Urothelium cell line (cell line): ENCODE results near the gene PTGR3.
"Not testable (repeated sequence)": the region's sequence is repeated elsewhere in the genome, so short reads cannot be mapped to it uniquely, and the experiment has no call there.

Experiments
- DNase-seq: peaks from one replicate; pipeline ENCODE4 v3.0.0; 2011; ENCODE audit warnings: low spot score, mixed read lengths
- FAIRE-seq: peaks from 2 replicates; lab custom pipeline; 2011; peaks lifted over from hg19 to GRCh38; lab: Jason Lieb, UNC

Gene PTGR3

DNA sequence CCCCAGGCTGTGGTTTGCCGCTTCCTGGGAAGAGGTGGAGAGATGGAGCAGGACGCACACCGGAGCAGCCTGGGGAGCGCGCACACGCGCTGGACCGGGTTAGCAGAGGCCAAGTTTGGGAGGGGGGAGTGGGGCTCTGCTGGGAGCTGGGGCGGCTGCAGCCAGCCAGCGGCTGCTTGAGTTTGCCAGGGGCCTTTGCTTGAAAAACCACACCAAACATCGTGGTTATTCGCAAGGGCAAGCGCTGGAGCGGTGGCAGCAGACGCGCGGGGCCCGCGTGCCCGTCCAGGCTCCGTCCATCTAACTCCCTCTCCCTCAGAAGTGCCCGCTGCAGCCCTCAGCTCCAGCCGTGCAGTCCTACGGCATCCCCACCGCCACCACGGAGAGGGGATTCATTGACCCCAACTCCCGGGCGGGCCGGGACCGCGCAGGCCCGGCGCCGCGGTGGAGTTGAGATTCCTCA lies 4.6 kb downstream of the PTGR3 start:
- no peak for DNase-seq
- no peak for FAIRE-seq

GRCh38 chr18:75203416-75204268 lies 5.3 kb downstream of the PTGR3 start:
- DNase-seq (no peak), FAIRE-seq (no peak)

GRCh38 chr18:75202696-75203365 lies 6.1 kb downstream of the PTGR3 start:
- DNase-seq (no peak), FAIRE-seq (no peak)

DNA sequence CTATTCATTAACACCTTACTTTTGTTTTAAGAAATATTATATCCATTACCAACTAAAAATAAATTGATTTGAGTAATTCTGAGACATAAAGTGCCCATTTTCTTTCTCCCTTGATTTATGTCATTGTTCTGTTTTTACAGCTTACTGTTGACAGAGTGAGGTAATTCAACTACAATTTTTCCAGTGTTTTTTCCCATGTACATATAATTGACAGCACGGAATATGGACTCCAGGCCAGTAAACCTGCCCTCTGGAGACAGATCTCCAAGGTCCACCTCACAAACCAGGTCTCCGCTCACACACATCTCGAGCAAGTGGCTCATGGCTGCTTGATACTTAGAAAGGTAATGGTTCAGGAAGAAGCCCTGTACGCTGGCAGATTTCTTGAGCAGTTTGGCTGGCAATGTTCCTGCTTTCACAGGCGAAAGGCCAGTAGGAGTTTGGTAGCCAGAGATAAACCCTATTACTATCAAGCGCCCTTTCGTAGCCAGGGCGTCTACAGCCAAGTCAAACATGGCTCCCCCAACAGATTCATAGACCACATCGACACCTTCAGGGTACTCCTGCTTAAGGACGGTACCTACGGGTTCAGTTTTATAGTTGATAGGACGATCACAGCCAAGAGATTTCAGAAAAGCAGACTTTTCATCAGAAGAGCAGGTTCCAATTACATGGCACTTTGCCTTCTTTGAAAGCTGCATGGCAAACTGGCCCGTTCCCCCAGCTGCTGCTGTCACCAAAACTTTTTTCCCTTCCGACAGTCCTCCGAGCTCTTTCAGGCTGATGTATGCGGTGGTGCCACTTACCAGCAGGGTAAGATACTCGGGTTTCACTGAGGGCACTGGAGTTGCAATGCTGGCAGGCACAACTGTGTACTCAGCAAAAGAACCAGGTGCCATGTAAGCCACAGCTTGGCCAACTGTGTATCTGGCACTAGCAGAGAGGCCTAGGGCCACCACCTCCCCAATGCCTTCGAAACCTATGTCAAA lies 7.4 kb downstream of the PTGR3 start:
- DNase-seq (no peak), FAIRE-seq (no peak)

- no peak for FAIRE-seq
- no peak for DNase-seq
These were observed 8.2 kb downstream of the PTGR3 start for GRCh38 chr18:75200605-75201280.

DNA sequence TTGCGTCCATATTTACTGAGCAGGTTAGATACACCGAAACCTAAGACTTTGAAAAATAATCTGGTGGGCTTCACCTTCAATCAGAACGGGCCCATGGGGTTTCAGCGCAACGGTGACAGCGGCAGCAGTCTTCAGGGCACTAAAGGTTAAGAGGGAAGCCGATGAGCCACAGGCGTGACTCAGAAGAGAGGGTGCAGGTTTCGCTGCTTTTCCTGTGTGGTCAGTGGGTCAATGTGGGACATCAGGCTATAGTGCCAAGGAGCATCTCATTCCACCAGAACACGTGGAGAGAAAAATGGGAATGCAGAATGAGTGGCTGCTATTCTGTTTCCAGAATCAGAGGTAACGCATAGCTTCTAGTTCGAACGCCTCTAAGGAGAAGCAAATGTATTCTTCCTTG lies 8.9 kb downstream of the PTGR3 start:
- FAIRE-seq, result no peak

DNA sequence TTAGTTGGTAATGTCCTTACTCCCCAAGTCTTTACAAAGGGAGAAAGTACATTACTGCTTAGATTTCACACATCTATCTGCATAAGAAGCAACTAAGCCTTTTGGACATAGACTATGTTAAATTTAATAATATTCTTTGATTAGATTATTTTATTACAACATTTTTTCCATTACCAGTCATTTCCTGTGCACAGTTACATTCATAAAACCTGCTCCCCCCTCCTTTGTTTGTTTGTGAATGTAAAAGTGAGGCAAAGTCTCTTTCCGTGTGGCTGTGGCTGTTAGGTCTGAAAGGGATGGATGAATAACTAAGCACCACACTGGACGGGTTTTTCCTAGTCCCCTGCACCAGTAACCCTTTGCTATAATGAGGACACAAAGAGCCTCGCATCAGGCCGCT lies 9.6 kb downstream of the PTGR3 start:
- DNase-seq (no peak), FAIRE-seq (no peak)

More for the DNA sequence above, 8.9 kb downstream of the PTGR3 start:
- no peak for DNase-seq

DNA sequence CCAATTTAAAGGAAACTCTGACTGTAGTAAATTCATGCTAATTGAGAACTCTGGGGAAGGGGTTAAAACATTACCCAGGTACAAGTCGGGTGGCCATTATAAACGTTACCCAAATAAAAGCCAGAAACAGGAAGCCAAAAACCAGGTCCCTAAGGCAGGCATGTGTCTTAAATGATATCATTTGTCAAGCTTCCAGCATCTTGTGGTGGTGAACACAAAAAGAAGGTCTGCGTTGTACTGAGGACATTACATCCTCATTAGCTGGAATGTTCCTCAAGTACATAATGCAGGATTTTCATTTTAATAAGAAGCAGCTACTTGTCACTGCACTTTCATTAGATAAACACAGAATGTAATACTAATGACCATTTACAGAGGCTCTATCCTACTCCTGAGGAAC lies 10.9 kb downstream of the PTGR3 start:
- DNase-seq (no peak), FAIRE-seq (no peak)

DNA sequence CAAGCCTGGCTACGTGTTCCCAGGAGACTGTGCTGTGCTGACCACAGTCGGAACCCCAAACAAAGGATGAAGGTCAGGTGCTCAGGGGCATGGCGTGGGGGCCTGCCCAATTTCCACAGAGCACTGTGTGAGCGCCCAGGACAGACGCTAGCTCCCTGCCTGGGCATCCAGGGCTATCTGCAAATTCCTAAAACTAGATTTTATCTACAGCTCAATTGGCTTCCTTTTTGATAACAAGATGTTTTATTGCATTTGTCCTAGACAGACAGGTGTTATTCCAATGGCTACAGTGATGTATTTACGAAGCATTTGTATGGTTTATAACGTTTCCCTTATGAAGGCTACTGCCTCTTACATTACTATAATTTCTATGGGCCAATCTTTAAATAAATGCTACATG lies 16.0 kb downstream of the PTGR3 start:
- FAIRE-seq, result no peak
- DNase-seq, result no peak

DNA sequence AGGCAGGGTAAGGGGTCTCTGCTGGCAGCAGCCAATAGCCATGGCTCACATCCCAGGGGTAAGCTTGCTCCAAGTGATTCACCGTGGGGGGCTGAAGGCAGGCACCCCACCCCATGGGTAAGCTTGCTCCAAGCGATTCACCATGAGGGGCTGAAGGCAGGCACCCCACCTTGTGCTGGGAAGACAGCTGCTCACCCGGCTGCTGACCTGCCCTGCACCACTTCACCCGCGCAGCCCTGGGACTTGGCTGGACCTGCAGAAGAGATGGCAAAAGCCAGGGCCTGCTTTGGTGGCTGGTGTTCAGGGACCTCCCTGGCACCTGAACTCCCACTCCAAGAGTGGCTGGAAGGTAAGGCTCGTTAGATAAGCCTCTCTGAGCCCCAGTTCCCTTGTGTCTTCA lies 19.2 kb downstream of the PTGR3 start:
- DNase-seq (no peak), FAIRE-seq (no peak)

DNA sequence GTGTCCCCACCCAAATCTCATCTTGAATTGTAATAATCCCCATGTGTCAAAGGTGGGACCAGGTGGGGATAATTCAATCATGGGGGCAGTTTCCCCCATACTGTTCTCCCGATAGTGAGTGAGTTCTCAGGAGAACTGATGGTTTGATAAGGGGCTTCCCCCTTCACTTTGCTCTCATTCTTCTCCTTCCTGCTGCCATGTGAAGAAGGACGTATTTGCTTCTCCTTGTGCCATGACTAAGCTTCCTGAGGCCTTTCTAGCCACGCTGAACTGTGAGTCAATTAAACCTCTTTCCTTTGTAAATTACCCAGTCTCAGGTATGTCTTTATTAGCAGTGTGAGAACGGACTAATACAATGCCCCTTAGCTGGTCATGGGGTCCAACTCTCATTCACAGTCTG lies 21.2 kb downstream of the PTGR3 start:
- not testable (repeated sequence) for FAIRE-seq, DNase-seq

- no peak for FAIRE-seq
- no peak for DNase-seq
These were observed 23.5 kb downstream of the PTGR3 start for GRCh38 chr18:75185460-75185859.

DNA sequence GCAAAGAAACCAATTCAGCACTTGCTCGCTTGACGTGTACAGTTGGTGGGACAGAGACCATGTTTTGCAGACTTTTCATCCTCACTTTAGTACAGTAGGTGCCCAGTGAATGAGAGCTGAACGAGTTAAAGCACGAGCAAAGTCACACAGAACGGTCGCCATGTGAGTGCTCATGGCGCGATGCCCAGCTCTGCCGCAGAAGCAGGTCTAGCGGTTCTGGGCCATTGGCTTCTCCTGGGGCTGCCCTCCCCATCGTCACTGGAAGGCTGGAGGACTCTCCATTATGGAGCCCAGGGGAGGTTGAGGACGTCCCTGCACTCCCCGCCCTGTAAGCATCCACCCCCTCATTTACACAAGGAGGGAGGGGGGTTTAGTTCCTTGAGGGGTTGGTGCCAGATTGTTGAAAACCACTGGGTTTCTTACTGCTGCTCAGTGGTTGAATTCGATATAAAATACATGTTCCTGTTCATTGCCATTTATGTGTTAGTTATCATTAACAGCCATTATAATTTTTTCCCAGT lies 24.9 kb downstream of the PTGR3 start:
- FAIRE-seq, result no peak
- DNase-seq, result no peak

- FAIRE-seq (peak; percentile 56), DNase-seq (peak; percentile 66)
These were observed 25.4 kb downstream of the PTGR3 start for GRCh38 chr18:75183524-75183923.

- no peak for DNase-seq
- FAIRE-seq, result no peak
These were observed 28.9 kb downstream of the PTGR3 start for GRCh38 chr18:75179819-75180600.

DNA sequence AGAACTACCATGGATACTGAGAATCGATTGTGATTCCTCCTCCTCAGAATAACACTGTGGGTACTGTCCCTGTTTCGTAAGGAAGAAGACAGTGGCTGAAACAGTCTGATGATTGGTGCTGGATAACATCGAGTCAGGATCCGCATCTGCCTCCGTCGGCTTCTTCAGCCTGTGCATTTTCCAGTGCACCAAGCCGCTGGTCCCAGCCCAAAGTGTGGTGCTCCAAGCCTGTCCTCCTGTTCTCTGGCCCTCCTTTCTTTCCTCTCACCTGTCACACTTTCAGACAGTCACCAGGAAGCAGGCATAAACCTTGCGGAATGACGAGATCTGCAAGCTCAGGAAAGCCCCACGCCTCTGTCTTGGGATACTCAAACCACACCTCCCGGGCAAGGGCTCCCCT lies 30.6 kb downstream of the PTGR3 start:
- FAIRE-seq (no peak), DNase-seq (no peak)

DNA sequence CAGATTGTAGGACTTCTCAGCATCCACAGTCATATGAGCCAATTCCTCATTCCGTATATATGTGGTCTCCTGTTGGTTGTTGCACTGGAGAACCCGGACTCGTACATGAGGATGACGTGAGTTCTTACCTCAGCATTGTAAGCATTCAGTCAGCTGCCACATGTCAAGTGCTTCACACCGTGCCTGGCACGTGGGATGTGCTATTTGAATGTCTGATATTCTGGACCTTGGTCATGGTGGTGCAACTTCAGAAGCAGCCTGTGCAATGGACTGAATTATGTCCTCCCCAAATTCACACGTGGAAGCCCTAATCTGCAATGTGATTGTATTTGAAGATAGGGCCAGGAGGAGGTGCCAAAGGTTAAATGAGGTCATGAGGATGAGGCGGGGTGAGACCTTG lies 32.1 kb downstream of the PTGR3 start:
- FAIRE-seq, result no peak
- no peak for DNase-seq

DNA sequence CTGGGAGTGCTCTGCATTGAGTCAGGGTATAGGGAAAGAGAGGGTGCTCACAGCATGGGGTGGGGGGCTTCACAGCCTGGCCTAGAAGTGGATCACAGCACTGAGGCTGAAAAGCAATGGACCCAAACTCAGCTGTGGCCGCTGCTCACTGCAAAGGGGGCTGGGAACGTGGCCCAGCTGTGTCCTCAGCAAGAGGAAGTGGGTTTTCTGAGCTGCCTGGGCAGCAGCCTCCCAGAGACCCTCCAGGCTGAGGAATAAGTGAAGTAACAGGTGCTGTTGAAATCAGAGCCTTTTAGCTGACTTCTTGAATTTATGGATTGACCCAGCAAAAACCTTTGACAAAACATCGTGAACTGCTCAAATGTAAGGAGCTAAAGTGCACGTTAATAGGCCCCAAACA lies 35.2 kb downstream of the PTGR3 start:
- no peak for FAIRE-seq

GRCh38 chr18:75173125-75173432 lies 35.9 kb downstream of the PTGR3 start:
- DNase-seq (no peak), FAIRE-seq (no peak)

More for the DNA sequence above, 35.2 kb downstream of the PTGR3 start:
- no peak for DNase-seq
